ENCODE results near the gene PLA2G4B. TPM values are rescaled to one million over a fixed set of nuclear protein-coding genes. Genes with fewer than 3 reads are reported as not detected.

PLA2G4B gene
- total RNA-seq, 1 donor from 2014 or later = 3.4 TPM

GRCh38 chr15:41890050-41890690 is 51.5 kb downstream of the PLA2G4B start:
- no peaks in the 10 kb centered on the region for H3K27me3 ChIP-seq (ENCODE audit: control insufficient read depth, insufficient read depth, low read length)
- no peaks in the 10 kb centered on the region for H3K36me3 ChIP-seq (ENCODE audit: control insufficient read depth, insufficient read depth, low read length)
- TF ChIP-seq CTCF (IDR thresholded peaks at IDR 0.05; ENCODE audit: insufficient read depth, low read length, poor library complexity, severe bottlenecking) = no peak
- no peak for DNase-seq (ENCODE audit: low read depth)
- no peak overlapping the region for H3K4me3 ChIP-seq (ENCODE audit: low read depth, low read length)

DNA sequence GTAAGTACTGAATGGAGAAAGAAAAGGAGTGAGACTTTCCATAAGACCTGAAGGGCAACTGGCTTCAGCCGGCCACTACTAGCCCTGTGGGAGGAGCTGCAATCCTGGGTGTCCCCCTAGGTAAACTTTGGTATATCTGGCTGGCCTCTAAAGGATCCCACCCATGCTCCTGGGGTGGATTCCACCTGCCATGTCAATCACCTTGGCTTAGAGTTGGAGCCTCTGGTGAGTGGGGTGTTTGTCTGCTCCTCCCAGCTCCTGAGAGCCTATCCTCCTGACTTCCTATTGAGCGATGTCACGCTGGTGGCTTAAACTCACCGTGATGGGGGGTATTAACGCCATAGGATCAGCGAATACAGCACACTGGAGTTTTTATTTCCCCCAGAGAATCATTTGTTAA is 52.6 kb downstream of the PLA2G4B start:
- TF ChIP-seq CTCF (IDR thresholded peaks at IDR 0.05; ENCODE audit: insufficient read depth, low read length, poor library complexity, severe bottlenecking) = no peak
- Histone ChIP-seq H3K27me3 (ENCODE audit: control insufficient read depth, insufficient read depth, low read length) (no peaks in the 10 kb centered on the region), H3K4me3 (ENCODE audit: low read depth, low read length) (no peak overlapping the region), H3K36me3 (ENCODE audit: control insufficient read depth, insufficient read depth, low read length) (no peaks in the 10 kb centered on the region)
- DNase-seq (ENCODE audit: low read depth) = no peak

DNA sequence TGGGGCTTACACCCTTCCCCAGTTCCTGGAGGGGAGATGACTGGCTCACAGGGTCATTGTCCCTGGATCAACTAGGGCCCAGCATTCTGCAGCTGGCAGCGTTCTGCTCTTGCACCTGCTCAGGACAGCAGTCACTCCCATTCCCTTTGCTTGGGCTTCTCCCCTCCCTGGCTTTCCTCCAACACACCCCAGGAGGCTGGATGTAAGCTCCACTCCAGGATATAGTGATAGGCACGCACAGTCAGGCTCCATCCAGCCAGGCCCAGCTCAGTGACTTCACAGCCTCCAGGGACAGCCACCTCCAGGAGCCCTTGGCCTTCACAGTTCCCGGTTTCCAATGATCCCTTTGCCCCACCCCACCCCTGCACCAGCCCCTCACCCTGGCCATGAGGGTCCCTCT is 53.3 kb downstream of the PLA2G4B start:
- H3K27me3 ChIP-seq (ENCODE audit: control insufficient read depth, insufficient read depth, low read length) = no peaks in the 10 kb centered on the region
- TF ChIP-seq CTCF (IDR thresholded peaks at IDR 0.05; ENCODE audit: insufficient read depth, low read length, poor library complexity, severe bottlenecking) = no peak

DNA sequence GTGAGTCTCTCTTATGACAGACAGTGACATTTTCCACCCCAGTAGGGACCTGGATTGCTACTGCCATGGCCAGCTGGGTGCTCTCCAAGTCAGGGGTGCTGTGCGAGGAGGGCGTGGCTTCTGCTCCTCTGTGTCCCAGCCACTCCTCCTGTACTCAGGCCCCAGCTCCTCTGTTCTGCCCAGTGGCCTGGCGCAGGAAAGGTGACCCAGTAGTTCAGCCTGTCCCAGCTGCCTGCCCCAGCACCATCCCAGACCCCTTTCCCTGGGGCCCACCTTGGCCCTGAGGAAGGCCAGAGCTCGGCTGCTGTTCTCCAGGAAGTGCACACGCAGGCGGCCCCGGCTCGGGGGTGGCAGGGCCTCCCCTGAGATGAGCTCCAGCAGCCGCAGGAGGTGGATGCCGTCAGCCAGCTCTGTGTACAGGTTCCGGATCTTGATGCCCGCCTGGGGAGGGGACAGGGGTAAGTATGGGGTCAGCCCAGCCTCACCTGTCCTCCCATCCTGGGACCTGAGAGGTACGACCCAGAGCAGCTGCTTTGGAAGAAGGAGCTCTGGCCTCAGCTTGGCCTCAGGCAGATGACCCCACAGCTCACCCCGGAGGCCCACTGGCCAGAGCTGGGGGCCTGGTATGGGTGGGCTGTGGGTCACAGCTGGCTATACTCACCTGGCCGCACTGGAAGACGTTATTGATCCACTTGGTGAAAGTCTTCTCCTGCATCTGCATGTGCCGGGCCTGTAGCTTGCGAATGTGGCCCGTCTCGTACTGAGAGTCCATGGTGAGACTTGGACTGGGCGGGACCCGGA is 54.2 kb downstream of the PLA2G4B start:
- Histone ChIP-seq H3K27me3 (ENCODE audit: control insufficient read depth, insufficient read depth, low read length) (no peaks in the 10 kb centered on the region), H3K36me3 (ENCODE audit: control insufficient read depth, insufficient read depth, low read length) (no peaks in the 10 kb centered on the region), H3K4me3 (ENCODE audit: low read depth, low read length) (no peak overlapping the region)
- TF ChIP-seq CTCF (IDR thresholded peaks at IDR 0.05; ENCODE audit: insufficient read depth, low read length, poor library complexity, severe bottlenecking) = no peak
- DNase-seq (ENCODE audit: low read depth) = no peak

More for the DNA sequence above, 53.3 kb downstream of the PLA2G4B start:
- Histone ChIP-seq H3K4me3 (ENCODE audit: low read depth, low read length) (no peak overlapping the region), H3K36me3 (ENCODE audit: control insufficient read depth, insufficient read depth, low read length) (no peaks in the 10 kb centered on the region)
- no peak for DNase-seq (ENCODE audit: low read depth)

DNA sequence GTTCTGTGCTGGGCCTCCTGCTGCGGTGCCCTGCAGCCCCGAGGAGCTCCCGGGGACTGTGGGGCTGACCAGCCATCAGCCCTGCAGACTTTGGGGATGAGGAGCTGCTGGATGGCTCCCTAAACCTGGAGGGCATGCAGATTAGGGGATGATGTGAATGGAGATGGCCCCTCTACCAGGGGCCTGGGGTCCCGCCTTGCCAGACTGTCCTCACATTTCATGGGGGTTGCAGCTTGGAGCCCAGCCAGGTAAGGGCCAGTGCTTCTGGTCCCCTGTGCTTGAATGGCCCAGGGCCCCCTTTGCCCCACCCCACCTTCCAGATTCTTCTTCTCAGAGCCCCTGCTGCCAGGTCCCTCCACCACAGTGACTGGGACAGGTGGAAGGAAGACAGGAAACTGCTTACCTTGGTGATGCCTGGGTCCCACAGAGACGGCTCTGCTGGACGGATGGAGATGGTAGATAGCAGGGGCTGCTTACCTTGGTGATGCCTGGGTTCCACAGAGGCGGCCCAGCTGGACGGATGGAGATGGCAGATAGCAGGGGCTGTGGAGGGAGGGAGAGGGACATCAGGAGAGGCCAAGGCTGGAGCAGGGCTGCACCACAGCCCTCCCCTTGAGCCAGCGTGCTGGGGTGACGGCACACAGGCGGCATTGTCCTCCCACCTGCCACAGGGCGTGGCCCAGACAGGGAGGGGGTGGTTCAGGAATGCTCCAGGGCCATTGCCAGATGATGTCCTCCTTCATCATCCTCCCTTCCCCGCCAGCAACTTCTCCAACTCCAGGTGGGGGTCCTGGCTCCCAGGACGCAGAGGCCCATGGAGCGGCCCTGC is 55.0 kb downstream of the PLA2G4B start, which contains the start of gene SPTBN5:
Gene SPTBN5, minus strand, starts transcription at position 632 of the 829 bp plus-strand sequence. Its CDS starts 556 bp downstream, at position 76.
- no peak for DNase-seq (ENCODE audit: low read depth)
- TF ChIP-seq CTCF (IDR thresholded peaks at IDR 0.05; ENCODE audit: insufficient read depth, low read length, poor library complexity, severe bottlenecking) = no peak
- no peaks in the 10 kb centered on the region for H3K27me3 ChIP-seq (ENCODE audit: control insufficient read depth, insufficient read depth, low read length)

More for the DNA sequence above, 55.0 kb downstream of the PLA2G4B start, which contains the start of gene SPTBN5:
- H3K4me3 ChIP-seq (ENCODE audit: low read depth, low read length) = no peak within 1 kb of the TSS
- no peaks in the 10 kb centered on the region for H3K36me3 ChIP-seq (ENCODE audit: control insufficient read depth, insufficient read depth, low read length)
